Spleen (tissue), 11 donors: ENCODE measurements around the gene SMR3B. TPM values are rescaled to one million over a fixed set of nuclear protein-coding genes. Genes with fewer than 3 reads are reported as not detected.

ENCODE experiments used
- DNase-seq: peaks from one replicate; pipeline ENCODE4 v3.0.0-alpha.2; 2020
- H3K27ac ChIP-seq, 8 donors: fragments of 200-600 bp; sonication (generic) in 7 of 8; 1 replicate in 4 of 8; 2 replicates in 4 of 8; pipeline versions ENCODE4 v1.5.0 to v1.8.0; 2016 to 2021; ENCODE audit warnings: inconsistent platforms in 4 of 8, mild to moderate bottlenecking in 4 of 8, moderate library complexity in 1 of 8
- H3K27me3 ChIP-seq, 7 donors: fragments of 200-600 bp; sonication (generic) in 6 of 7; replicated peaks in 1 of 7; 1 replicate in 4 of 7; 2 replicates in 3 of 7; pipeline versions ENCODE4 v1.5.0 to v1.8.0; 2016 to 2021; ENCODE audit warnings: inconsistent platforms in 3 of 7, mild to moderate bottlenecking in 1 of 7
- H3K36me3 ChIP-seq, 6 donors: fragments of 200-600 bp; sonication (generic) in 5 of 6; 1 replicate in 4 of 6; 2 replicates in 2 of 6; pipeline versions ENCODE4 v1.5.0 to v1.8.0; 2016 to 2021; ENCODE audit warnings: inconsistent platforms in 2 of 6
- H3K4me1 ChIP-seq, 6 donors: fragments of 200-600 bp; sonication (generic) in 5 of 6; 1 replicate in 3 of 6; 2 replicates in 3 of 6; pipeline versions ENCODE4 v1.5.0 to v1.8.0; 2016 to 2021; ENCODE audit warnings: inconsistent platforms in 3 of 6
- H3K4me3 ChIP-seq, 8 donors: fragments of 200-600 bp; sonication (generic) in 7 of 8; 1 replicate in 4 of 8; 2 replicates in 4 of 8; pipeline versions ENCODE4 v1.5.0 to v1.8.0; 2016 to 2021; ENCODE audit warnings: inconsistent platforms in 4 of 8, mild to moderate bottlenecking in 4 of 8, moderate library complexity in 2 of 8
- H3K9me3 ChIP-seq, 8 donors: fragments of 200-600 bp; sonication (generic) in 7 of 8; 1 replicate in 4 of 8; 2 replicates in 4 of 8; pipeline versions ENCODE4 v1.5.0 to v1.8.0; 2016 to 2021; ENCODE audit warnings: inconsistent platforms in 4 of 8
- CTCF ChIP-seq, 11 experiments: fragments of 200-600 bp in 7 of 11; fragments of 450-650 bp in 4 of 11; sonication (generic) in 4 of 11; IDR thresholded peaks in 8 of 11; conservative IDR thresholded peaks in 3 of 11; 1 replicate in 7 of 11; 2 replicates in 4 of 11; pipeline versions ENCODE4 v1.4.0 to v1.8.0; 2016 to 2021; ENCODE audit warnings: antibody characterized with exemption in 11 of 11, inconsistent platforms in 4 of 11, mild to moderate bottlenecking in 1 of 11
- POLR2A ChIP-seq, 3 donors: fragments of 450-650 bp; IDR thresholded peaks; one replicate each; pipeline ENCODE4 v1.5.1; 2017; ENCODE audit warnings: antibody characterized with exemption in 3 of 3, mild to moderate bottlenecking in 1 of 3
- POLR2AphosphoS5 ChIP-seq, 3 donors: sonication (generic); formaldehyde crosslinking; IDR thresholded peaks; one replicate each; pipeline ENCODE4 v1.5.1; 2017; ENCODE audit warnings: antibody characterized with exemption in 3 of 3
- WGBS, 5 donors: extraction: QIAGEN DNeasy Blood & Tissue Kit in 3 of 5; methylation state at CpG; one replicate each; pipeline versions ENCODE4 v1.1.5 to v1.1.7; 2013 to 2018; 5-methylcytosine and 5-hydroxymethylcytosine counted together
- intact Hi-C: fragments of 100-400 bp; cut with DNase I; formaldehyde crosslinking; loops from one replicate; pipeline ENCODE4 v1.15.0; 2023; ENCODE audit warnings: low total_unique reads
- polyA plus RNA-seq, 3 donors: library from polyadenylated mRNA; stranded (reverse); fragments of 200-250 nt; gene quantifications; one replicate each; pipeline ENCODE4 v1.2.1, GENCODE V29; 2013
- total RNA-seq, 7 donors: library from RNA; depleted of rRNA in 3 of 7; stranded (reverse); fragments of >200 nt in 3 of 7; fragmentation: NEBNext Ultra II Directional in 4 of 7; extraction: Animal tissue kit (Norgen Biotek cat#: 25700) in 4 of 7; gene quantifications; one replicate each; pipeline versions ENCODE4 v1.1.0 to v1.2.1, GENCODE V29; 2016 to 2021
- donor health status: healthy with polysubstance abuse.
- donor health status: DM: no; HTN: no; CAD: no; lungs with moderate emphysema.
- donor health status: DM: no; HTN: no; CAD: no.
- donor health status: Bipolar disorder and iron deficiency.
- donor health status: healthy.
- donor health status: DM: no; HTN: no; CAD: no.
- donor health status: DM: yes; HTN: yes; CAD: no.

The SMR3B gene
- total and polyA plus RNA-seq, 10 donors: not detected

GRCh38 chr4:70392057-70392776 lies 9.3 kb downstream of the SMR3B start:
- TF ChIP-seq CTCF (IDR thresholded peaks at IDR 0.05 in 8 of 11, conservative IDR thresholded peaks at IDR 0.05 in 3 of 11) (no peak), POLR2A (IDR thresholded peaks at IDR 0.05) (no peak), POLR2AphosphoS5 (IDR thresholded peaks at IDR 0.05) (no peak)
- no peak overlapping the region for H3K27ac ChIP-seq
- no peaks in the 10 kb centered on the region for H3K36me3 ChIP-seq
- H3K9me3 ChIP-seq: no peaks in the 10 kb centered on the region
- H3K4me1 ChIP-seq: no peaks in the 10 kb centered on the region
- DNase-seq: no peak
- intact Hi-C loops: no loop called here
- H3K27me3 ChIP-seq: peaks cover 0 to 13% (median 0%) of the 10 kb centered on the region in 7 donors
- 43 to 66% (median 56%) methylated on average over 2 of the region's 2 CpGs for WGBS, 5 donors
- no peak overlapping the region for H3K4me3 ChIP-seq

- H3K27ac ChIP-seq: no peak within 1 kb of the TSS
- H3K36me3 ChIP-seq: no peaks in the 10 kb centered on the region
- TF ChIP-seq CTCF (IDR thresholded peaks at IDR 0.05 in 8 of 11, conservative IDR thresholded peaks at IDR 0.05 in 3 of 11) (no peak), POLR2A (IDR thresholded peaks at IDR 0.05) (no peak), POLR2AphosphoS5 (IDR thresholded peaks at IDR 0.05) (no peak)
- H3K4me1 ChIP-seq: no peaks in the 10 kb centered on the region
- H3K9me3 ChIP-seq: no peaks in the 10 kb centered on the region
- intact Hi-C loops: no loop called here
- no peak within 1 kb of the TSS for H3K4me3 ChIP-seq
- no peak for DNase-seq
- no peaks in the 10 kb centered on the region for H3K27me3 ChIP-seq
Observed at GRCh38 chr4:70397580-70397979, 14.6 kb downstream of the SMR3B start, which contains the start of gene OPRPN. Gene OPRPN (plus strand): TSS chr4:70397940. CDS start chr4:70399286, 1,346 bp downstream.

GRCh38 chr4:70399319-70399718 lies 16.4 kb downstream of the SMR3B start:
- H3K36me3 ChIP-seq: no peaks in the 10 kb centered on the region
- H3K9me3 ChIP-seq: no peaks in the 10 kb centered on the region
- intact Hi-C loops: no loop called here
- no peaks in the 10 kb centered on the region for H3K27me3 ChIP-seq
- 80 to 96% (median 82%) methylated on average over 1 of the region's 1 CpG for WGBS, 5 donors
- TF ChIP-seq CTCF (IDR thresholded peaks at IDR 0.05 in 8 of 11, conservative IDR thresholded peaks at IDR 0.05 in 3 of 11) (no peak), POLR2AphosphoS5 (IDR thresholded peaks at IDR 0.05) (no peak), POLR2A (IDR thresholded peaks at IDR 0.05) (no peak)
- H3K4me1 ChIP-seq: no peaks in the 10 kb centered on the region
- no peak overlapping the region for H3K4me3 ChIP-seq
- no peak for DNase-seq
- H3K27ac ChIP-seq: no peak overlapping the region

- no peak for TF ChIP-seq POLR2A (IDR thresholded peaks at IDR 0.05)
- TF ChIP-seq POLR2AphosphoS5 (IDR thresholded peaks at IDR 0.05): no peak
- TF ChIP-seq CTCF (IDR thresholded peaks at IDR 0.05 in 8 of 11, conservative IDR thresholded peaks at IDR 0.05 in 3 of 11): no peak
- no peak overlapping the region for H3K4me3 ChIP-seq
- H3K4me1 ChIP-seq: no peaks in the 10 kb centered on the region
- no peak for DNase-seq
- no peaks in the 10 kb centered on the region for H3K9me3 ChIP-seq
- no peaks in the 10 kb centered on the region for H3K27me3 ChIP-seq
- 71 to 94% (median 76%) methylated on average over 1 of the region's 1 CpG for WGBS, 5 donors
- H3K36me3 ChIP-seq: no peaks in the 10 kb centered on the region
- no peak overlapping the region for H3K27ac ChIP-seq
- intact Hi-C loops: no loop called here
Observed at GRCh38 chr4:70402762-70403161, 19.8 kb downstream of the SMR3B start.
